ENCODE results near the gene TNRC6A.
A peak's percentile ranks its signal among the peaks of the same experiment; 100 is the strongest.

Gene TNRC6A

DNA sequence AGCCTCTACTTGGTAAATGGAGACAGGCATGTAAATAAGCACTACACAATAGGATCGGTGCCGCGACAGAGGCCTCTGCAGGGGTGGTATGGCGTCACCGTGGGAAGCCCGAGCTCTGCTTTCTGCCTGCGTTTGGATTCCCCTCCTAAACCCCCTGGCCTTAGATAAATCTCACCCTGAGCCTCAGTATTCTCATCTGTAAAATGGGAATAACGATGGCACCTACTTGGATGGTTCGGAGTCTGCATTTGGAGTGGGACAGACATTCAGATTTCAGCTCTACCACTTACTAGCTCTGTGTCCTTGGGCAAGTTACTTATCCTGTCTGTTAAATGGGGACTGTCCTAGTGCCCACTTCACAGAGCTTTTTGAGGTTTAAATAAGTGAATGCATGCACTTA lies 42.8 kb upstream of the TNRC6A start:
- CTCF ChIA-PET = no interaction called here
- no peak for DNase-seq (ENCODE audit: extremely low spot score)

DNA sequence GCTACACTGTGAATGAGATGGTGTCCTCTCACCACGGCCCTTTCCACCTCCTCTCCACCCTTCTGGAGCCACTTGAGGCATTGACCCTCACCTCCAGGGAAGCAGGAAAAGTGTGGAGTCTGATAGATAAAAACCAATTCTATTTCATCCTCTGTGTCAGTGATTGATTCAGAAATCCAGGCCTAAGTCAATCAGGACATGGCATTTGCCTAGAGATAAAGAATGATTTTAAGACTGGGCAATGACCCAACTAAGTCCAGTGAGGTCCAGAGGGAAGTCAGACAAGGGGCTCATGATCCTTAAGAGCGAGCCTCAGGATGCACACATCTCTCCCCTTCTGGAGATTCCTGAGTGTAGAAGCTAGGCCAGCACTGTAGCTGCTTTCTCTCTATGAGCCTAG lies 41.1 kb upstream of the TNRC6A start:
- ChIA-PET CTCF (interaction anchor here (1.0 kb wide), 1 partner anchor 62 kb away, joined by 3 read pairs; no protein-coding TSS in a partner anchor), POLR2A (no interaction called here)
- no peak for TF ChIP-seq CTBP1 (IDR thresholded peaks at IDR 0.05; ENCODE audit: borderline replicate concordance)
- TF ChIP-seq TARDBP (IDR thresholded peaks at IDR 0.05) = no peak
- TF ChIP-seq FOXK2 (IDR thresholded peaks at IDR 0.05) = no peak
- no peak for TF ChIP-seq HDGF (IDR thresholded peaks at IDR 0.05; ENCODE audit: borderline replicate concordance)
- no peak for TF ChIP-seq BHLHE40 (IDR thresholded peaks at IDR 0.05; ENCODE audit: borderline replicate concordance)
- no peak for TF ChIP-seq FOXM1 (IDR thresholded peaks at IDR 0.05; ENCODE audit: borderline replicate concordance)
- TF ChIP-seq FOXA1 (IDR thresholded peaks at IDR 0.05) = no peak
- no peak for TF ChIP-seq ARNT (IDR thresholded peaks at IDR 0.05)
- TF ChIP-seq SP1 (IDR thresholded peaks at IDR 0.05) = no peak
- TF ChIP-seq LEF1 (IDR thresholded peaks at IDR 0.05; ENCODE audit: borderline replicate concordance) = no peak
- no peak for TF ChIP-seq L3MBTL2 (conservative IDR thresholded peaks at IDR 0.05)
- TF ChIP-seq ZNF384 (IDR thresholded peaks at IDR 0.05) = no peak
- TF ChIP-seq SUZ12 (IDR thresholded peaks at IDR 0.05) = no peak
- TF ChIP-seq, protein P1, sequence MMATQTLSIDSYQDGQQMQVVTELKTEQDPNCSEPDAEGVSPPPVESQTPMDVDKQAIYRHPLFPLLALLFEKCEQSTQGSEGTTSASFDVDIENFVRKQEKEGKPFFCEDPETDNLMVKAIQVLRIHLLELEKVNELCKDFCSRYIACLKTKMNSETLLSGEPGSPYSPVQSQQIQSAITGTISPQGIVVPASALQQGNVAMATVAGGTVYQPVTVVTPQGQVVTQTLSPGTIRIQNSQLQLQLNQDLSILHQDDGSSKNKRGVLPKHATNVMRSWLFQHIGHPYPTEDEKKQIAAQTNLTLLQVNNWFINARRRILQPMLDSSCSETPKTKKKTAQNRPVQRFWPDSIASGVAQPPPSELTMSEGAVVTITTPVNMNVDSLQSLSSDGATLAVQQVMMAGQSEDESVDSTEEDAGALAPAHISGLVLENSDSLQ (IDR thresholded peaks at IDR 0.05) = no peak
- no peak for TF ChIP-seq NFRKB (IDR thresholded peaks at IDR 0.05)
- no peak for TF ChIP-seq ELF4 (IDR thresholded peaks at IDR 0.05)
- DNase-seq (ENCODE audit: extremely low spot score) = no peak

More for the DNA sequence above, 42.8 kb upstream of the TNRC6A start:
- TF ChIP-seq L3MBTL2 (conservative IDR thresholded peaks at IDR 0.05) (no peak), LEF1 (IDR thresholded peaks at IDR 0.05; ENCODE audit: borderline replicate concordance) (no peak), FOXK2 (IDR thresholded peaks at IDR 0.05) (no peak), ARNT (IDR thresholded peaks at IDR 0.05) (no peak), NFRKB (IDR thresholded peaks at IDR 0.05) (no peak), CTBP1 (IDR thresholded peaks at IDR 0.05; ENCODE audit: borderline replicate concordance) (no peak), SUZ12 (IDR thresholded peaks at IDR 0.05) (no peak), FOXA1 (IDR thresholded peaks at IDR 0.05) (no peak), SP1 (IDR thresholded peaks at IDR 0.05) (no peak), TARDBP (IDR thresholded peaks at IDR 0.05) (no peak), BHLHE40 (IDR thresholded peaks at IDR 0.05; ENCODE audit: borderline replicate concordance) (no peak)
- POLR2A ChIA-PET = no interaction called here

DNA sequence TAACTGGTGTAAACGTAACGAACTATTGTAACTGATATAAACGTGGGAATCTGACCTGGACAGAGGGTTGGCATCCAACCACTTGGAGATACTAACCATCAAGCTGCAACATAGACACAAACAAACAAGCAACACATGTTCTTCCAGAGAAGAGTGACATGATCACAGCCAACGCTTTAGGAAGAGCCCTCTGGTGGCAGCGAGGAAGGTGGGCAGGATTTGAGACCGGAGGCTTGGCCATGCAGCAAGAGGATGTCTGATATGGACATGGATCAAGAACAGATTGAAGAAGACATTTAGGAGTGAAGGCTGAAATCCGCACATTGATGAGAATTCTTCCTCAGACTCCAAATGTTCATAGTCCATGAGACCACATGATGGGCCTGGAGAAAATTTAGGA lies 40.3 kb upstream of the TNRC6A start:
- ChIA-PET CTCF (interaction anchor here (1.0 kb wide), 1 partner anchor 63 kb away, joined by 3 read pairs; no protein-coding TSS in a partner anchor), POLR2A (no interaction called here)
- DNase-seq (ENCODE audit: extremely low spot score) = peak; percentile 57
- TF ChIP-seq ARNT (IDR thresholded peaks at IDR 0.05) (no peak), FOXA1 (IDR thresholded peaks at IDR 0.05) (no peak), SUZ12 (IDR thresholded peaks at IDR 0.05) (no peak), SP1 (IDR thresholded peaks at IDR 0.05) (no peak), BHLHE40 (IDR thresholded peaks at IDR 0.05; ENCODE audit: borderline replicate concordance) (no peak), ZNF384 (IDR thresholded peaks at IDR 0.05) (no peak), LEF1 (IDR thresholded peaks at IDR 0.05; ENCODE audit: borderline replicate concordance) (no peak), FOXM1 (IDR thresholded peaks at IDR 0.05; ENCODE audit: borderline replicate concordance) (no peak), HDGF (IDR thresholded peaks at IDR 0.05; ENCODE audit: borderline replicate concordance) (no peak), TARDBP (IDR thresholded peaks at IDR 0.05) (no peak), NFRKB (IDR thresholded peaks at IDR 0.05) (no peak), CTBP1 (IDR thresholded peaks at IDR 0.05; ENCODE audit: borderline replicate concordance) (no peak), L3MBTL2 (conservative IDR thresholded peaks at IDR 0.05) (no peak), ELF4 (IDR thresholded peaks at IDR 0.05) (no peak), FOXK2 (IDR thresholded peaks at IDR 0.05) (no peak)
- TF ChIP-seq, protein P1 (IDR thresholded peaks at IDR 0.05) = no peak

DNA sequence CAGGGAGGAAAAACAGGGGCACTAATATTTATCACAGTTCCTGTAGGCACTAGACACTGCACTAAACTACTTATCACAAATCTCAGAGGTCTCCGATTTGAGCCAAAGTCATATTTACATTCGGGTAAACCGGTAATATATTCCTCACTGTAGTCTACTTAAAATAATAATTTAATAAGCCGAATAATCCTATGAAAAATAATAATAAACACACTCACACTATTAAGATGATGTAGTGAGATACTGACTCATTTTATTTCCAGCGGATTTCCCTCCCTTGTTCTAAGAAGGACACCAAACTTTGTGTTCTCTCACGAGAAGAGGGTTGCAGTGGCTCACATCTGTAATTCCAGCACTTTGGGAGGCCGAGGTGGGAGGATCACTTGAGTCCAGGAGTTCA lies 36.6 kb upstream of the TNRC6A start:
- CTCF ChIA-PET = no interaction called here
- TF ChIP-seq, protein P1 (IDR thresholded peaks at IDR 0.05) = no peak
- TF ChIP-seq NFRKB (IDR thresholded peaks at IDR 0.05) (no peak), ZNF384 (IDR thresholded peaks at IDR 0.05) (no peak), BHLHE40 (IDR thresholded peaks at IDR 0.05; ENCODE audit: borderline replicate concordance) (no peak), HDGF (IDR thresholded peaks at IDR 0.05; ENCODE audit: borderline replicate concordance) (no peak), L3MBTL2 (conservative IDR thresholded peaks at IDR 0.05) (no peak), CTBP1 (IDR thresholded peaks at IDR 0.05; ENCODE audit: borderline replicate concordance) (no peak), FOXK2 (IDR thresholded peaks at IDR 0.05) (no peak), FOXM1 (IDR thresholded peaks at IDR 0.05; ENCODE audit: borderline replicate concordance) (no peak), SUZ12 (IDR thresholded peaks at IDR 0.05) (no peak), SP1 (IDR thresholded peaks at IDR 0.05) (no peak), TARDBP (IDR thresholded peaks at IDR 0.05) (no peak), FOXA1 (IDR thresholded peaks at IDR 0.05) (no peak), ELF4 (IDR thresholded peaks at IDR 0.05) (no peak), LEF1 (IDR thresholded peaks at IDR 0.05; ENCODE audit: borderline replicate concordance) (no peak), ARNT (IDR thresholded peaks at IDR 0.05) (no peak)
- POLR2A ChIA-PET = no interaction called here
- no peak for DNase-seq (ENCODE audit: extremely low spot score)

DNA sequence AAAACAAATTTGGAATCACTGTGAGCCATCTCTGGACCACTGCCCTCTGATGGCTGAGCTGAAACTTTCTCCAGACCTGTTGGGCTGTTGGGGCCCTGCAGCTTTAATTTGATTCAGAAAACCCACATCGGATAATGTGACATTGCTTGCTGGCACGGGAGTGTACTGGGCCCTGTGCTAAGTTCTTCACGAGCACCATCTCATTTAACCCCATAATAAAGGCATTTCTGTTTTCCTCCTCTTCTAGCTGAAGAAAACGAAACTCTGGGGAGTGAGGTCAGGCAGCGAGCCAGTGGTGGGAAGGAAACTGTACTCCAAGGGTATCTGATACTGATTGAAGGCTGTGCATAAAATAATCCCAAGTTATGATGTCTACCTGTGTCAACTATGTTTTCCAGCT lies 34.5 kb upstream of the TNRC6A start:
- DNase-seq (ENCODE audit: extremely low spot score) = no peak
- ChIA-PET POLR2A (no interaction called here), CTCF (interaction anchor here (1.0 kb wide), 1 partner anchor 20 kb away, joined by 3 read pairs; no protein-coding TSS in a partner anchor)
- TF ChIP-seq, protein P1 (IDR thresholded peaks at IDR 0.05) = no peak
- TF ChIP-seq LEF1 (IDR thresholded peaks at IDR 0.05; ENCODE audit: borderline replicate concordance) (no peak), ARNT (IDR thresholded peaks at IDR 0.05) (no peak), L3MBTL2 (conservative IDR thresholded peaks at IDR 0.05) (no peak), ZNF384 (IDR thresholded peaks at IDR 0.05) (no peak), NFRKB (IDR thresholded peaks at IDR 0.05) (no peak), SP1 (IDR thresholded peaks at IDR 0.05) (no peak), CTBP1 (IDR thresholded peaks at IDR 0.05; ENCODE audit: borderline replicate concordance) (no peak), FOXA1 (IDR thresholded peaks at IDR 0.05) (no peak), ELF4 (IDR thresholded peaks at IDR 0.05) (no peak), SUZ12 (IDR thresholded peaks at IDR 0.05) (no peak), FOXM1 (IDR thresholded peaks at IDR 0.05; ENCODE audit: borderline replicate concordance) (no peak), BHLHE40 (IDR thresholded peaks at IDR 0.05; ENCODE audit: borderline replicate concordance) (no peak), FOXK2 (IDR thresholded peaks at IDR 0.05) (no peak), TARDBP (IDR thresholded peaks at IDR 0.05) (no peak), HDGF (IDR thresholded peaks at IDR 0.05; ENCODE audit: borderline replicate concordance) (no peak)
